Fibroblast of villous mesenchyme (primary cell): ENCODE measurements around the gene GIGYF1. TPM values are rescaled to one million over a fixed set of nuclear protein-coding genes. Genes with fewer than 3 reads are reported as not detected.
A peak's percentile ranks its signal among the peaks of the same experiment; 100 is the strongest.
"Not testable (repeated sequence)": the region's sequence is repeated elsewhere in the genome, so short reads cannot be mapped to it uniquely, and the experiment has no call there.

Experiments
- DNase-seq: peaks from one replicate; pipeline ENCODE4 v3.0.0-alpha.2; 2010; ENCODE audit warnings: low read depth
- H3K4me3 ChIP-seq: 2 replicates; pipeline ENCODE4 v1.5.1; 2011; ENCODE audit warnings: low read depth, mild to moderate bottlenecking, low read length
- CTCF ChIP-seq: IDR thresholded peaks from 2 replicates; pipeline ENCODE4 v1.5.1; 2012; ENCODE audit warnings: low read depth, mild to moderate bottlenecking, low read length; ENCODE audit not compliant: insufficient read depth
- total RNA-seq: library from RNA; depleted of rRNA; stranded (reverse); fragments of >200 nt; gene quantifications from 2 replicates; pipeline ENCODE4 v1.2.3, GENCODE V29; 2012

Gene GIGYF1
- total RNA-seq, 1 donor: 15.5 TPM

- H3K4me3 ChIP-seq: no peak overlapping the region
- TF ChIP-seq CTCF: no peak
- DNase-seq: no peak
Observed at GRCh38 chr7:100668069-100668449, 26.0 kb downstream of the GIGYF1 start.

GRCh38 chr7:100667331-100668068 is 26.6 kb downstream of the GIGYF1 start:
- no peak for DNase-seq
- H3K4me3 ChIP-seq: no peak overlapping the region
- no peak for TF ChIP-seq CTCF

GRCh38 chr7:100665168-100665726 is 28.8 kb downstream of the GIGYF1 start:
- TF ChIP-seq CTCF: no peak
- no peak for DNase-seq
- H3K4me3 ChIP-seq: no peak overlapping the region

- DNase-seq, H3K4me3 ChIP-seq: not testable (repeated sequence)
Observed at GRCh38 chr7:100662194-100662776, 31.8 kb downstream of the GIGYF1 start.

GRCh38 chr7:100655908-100656674 is 38.0 kb downstream of the GIGYF1 start, which contains the start of gene ACTL6B:
ACTL6B (minus strand) TSS chr7:100656448; CDS start chr7:100656354, 94 bp downstream.
- DNase-seq: peak; percentile 33
- H3K4me3 ChIP-seq: no peak within 1 kb of the TSS
- no peak for TF ChIP-seq CTCF

- H3K4me3 ChIP-seq: no peak overlapping the region
- no peak for DNase-seq
- no peak for TF ChIP-seq CTCF
Observed at GRCh38 chr7:100654908-100655831, 38.9 kb downstream of the GIGYF1 start.
